B cell (primary cell): Measurements from ENCODE around the gene RIC1.
"Not testable (repeated sequence)": the region's sequence is repeated elsewhere in the genome, so short reads cannot be mapped to it uniquely, and the experiment has no call there.

Experiments used
- CTCF ChIP-seq: fragments of 200-600 bp; IDR thresholded peaks from one replicate; pipeline ENCODE4 v1.8.0; 2022; ENCODE audit warnings: antibody characterized with exemption, mild to moderate bottlenecking
- EZH2 ChIP-seq: IDR thresholded peaks from 2 replicates; pipeline ENCODE4 v1.6.1; 2012; ENCODE audit warnings: borderline replicate concordance, low read depth, mild to moderate bottlenecking, moderate library complexity, low read length; ENCODE audit not compliant: insufficient read depth, poor library complexity, severe bottlenecking

GRCh38 chr9:5683591-5683990 lies 54.7 kb downstream of the RIC1 start:
- TF ChIP-seq CTCF, EZH2: not testable (repeated sequence)
